PC-3 (cell line): ENCODE results near the gene OSMR. TPM values are rescaled to one million over a fixed set of nuclear protein-coding genes. Genes with fewer than 3 reads are reported as not detected.

ENCODE experiments used
- ATAC-seq: fragments of 200-7000 bp; cut with Tn5 transposase; 2 replicates; pipeline ENCODE4 v1.9.1; 2020; ENCODE audit warnings: mild to moderate bottlenecking, moderate library complexity
- BruUV-seq: library from RNA; stranded (reverse); fragments of 400-500 nt; replicated peaks from 2 replicates; lab custom pipeline; 2021; lab: Mats Ljungman, UMichigan
- CTCF ChIA-PET: fragments of 300-600 bp; sonication (Branson Sonifier 250); formaldehyde crosslinking; loops from one replicate; lab custom pipeline; 2022; ENCODE audit warnings: antibody characterized with exemption; lab: Charles Lee
- POLR2A ChIA-PET: fragments of 300-600 bp; sonication (Branson Sonifier 250); formaldehyde crosslinking; loops from one replicate; lab custom pipeline; 2022; ENCODE audit warnings: antibody characterized with exemption; ENCODE audit not compliant: unreplicated experiment; lab: Charles Lee
- DNase-seq: peaks from one replicate; pipeline ENCODE4 v3.0.0-alpha.2; 2015
- H2AFZ ChIP-seq: fragments of 300-600 bp; sonication (generic); 2 replicates; pipeline ENCODE4 v1.6.0; 2016; ENCODE audit warnings: antibody characterized with exemption, low read length
- H3F3A ChIP-seq: fragments of 300-600 bp; sonication (generic); one replicate; pipeline ENCODE4 v1.6.0; 2017; ENCODE audit warnings: antibody characterized with exemption, low read length, control low read depth, mild to moderate bottlenecking; ENCODE audit not compliant: unreplicated experiment
- H3K27ac ChIP-seq: fragments of 300-600 bp; sonication (generic); 2 replicates; pipeline ENCODE4 v1.5.1; 2016; ENCODE audit warnings: mild to moderate bottlenecking, low read length
- H3K27me3 ChIP-seq: fragments of 300-600 bp; sonication (generic); 2 replicates; pipeline ENCODE4 v1.6.1; 2016; ENCODE audit warnings: low read length, mixed read lengths
- H3K36me3 ChIP-seq: fragments of 300-600 bp; sonication (generic); 2 replicates; pipeline ENCODE4 v1.6.1; 2016; ENCODE audit warnings: low read depth, mixed run types, low read length, mixed read lengths
- H3K4me1 ChIP-seq: fragments of 300-600 bp; sonication (generic); 2 replicates; pipeline ENCODE4 v1.5.1; 2016; ENCODE audit warnings: low read length; ENCODE audit not compliant: insufficient read depth
- H3K4me2 ChIP-seq: fragments of 300-600 bp; sonication (generic); 2 replicates; pipeline ENCODE4 v1.6.0; 2016; ENCODE audit warnings: low read length
- H3K4me3 ChIP-seq: fragments of 300-600 bp; sonication (generic); 2 replicates; pipeline ENCODE4 v1.5.1; 2016; ENCODE audit warnings: mild to moderate bottlenecking, low read length, mixed read lengths
- H3K79me2 ChIP-seq: fragments of 300-600 bp; sonication (generic); 2 replicates; pipeline ENCODE4 v1.6.1; 2017; ENCODE audit warnings: low read length, mixed read lengths
- H3K9ac ChIP-seq: fragments of 300-600 bp; sonication (generic); 2 replicates; pipeline ENCODE4 v1.6.0; 2016; ENCODE audit warnings: mild to moderate bottlenecking, low read length
- H3K9me2 ChIP-seq: fragments of 300-600 bp; sonication (generic); replicated peaks from 2 replicates; pipeline ENCODE4 v1.6.1; 2016; ENCODE audit warnings: mixed run types, low read length, mixed read lengths
- H3K9me3 ChIP-seq: fragments of 300-600 bp; sonication (generic); 2 replicates; pipeline ENCODE4 v1.6.1; 2016; ENCODE audit warnings: low read length, mixed read lengths
- H4K20me1 ChIP-seq: fragments of 300-600 bp; sonication (generic); 2 replicates; pipeline ENCODE4 v1.6.1; 2016; ENCODE audit warnings: low read length, mixed read lengths
- CTCF ChIP-seq: fragments of 300-600 bp; sonication (generic); conservative IDR thresholded peaks from 2 replicates; pipeline ENCODE4 v1.5.1; 2017; ENCODE audit warnings: antibody characterized with exemption, low read depth, mild to moderate bottlenecking, low read length
- EZH2 ChIP-seq: fragments of 300-600 bp; sonication (generic); IDR thresholded peaks from one replicate; pipeline ENCODE4 v1.6.1; 2017; ENCODE audit warnings: antibody characterized with exemption, mild to moderate bottlenecking, low read length; ENCODE audit not compliant: unreplicated experiment
- EZH2phosphoT487 ChIP-seq: fragments of 300-600 bp; sonication (generic); IDR thresholded peaks from 2 replicates; pipeline ENCODE4 v1.6.1; 2018; ENCODE audit warnings: mild to moderate bottlenecking, antibody characterized with exemption, low read length, borderline replicate concordance
- intact Hi-C: fragments of 100-400 bp; cut with micrococcal nuclease; formaldehyde crosslinking; loops from 2 replicates; pipeline ENCODE4 v1.9.0; 2023
- total RNA-seq: library from RNA; depleted of rRNA; stranded (reverse); fragments of >200 nt; gene quantifications from 2 replicates; pipeline ENCODE4 v1.2.3, GENCODE V29; 2014

Gene OSMR
- total RNA-seq, 1 experiment from 2014 or later, result 13.7 TPM

DNA sequence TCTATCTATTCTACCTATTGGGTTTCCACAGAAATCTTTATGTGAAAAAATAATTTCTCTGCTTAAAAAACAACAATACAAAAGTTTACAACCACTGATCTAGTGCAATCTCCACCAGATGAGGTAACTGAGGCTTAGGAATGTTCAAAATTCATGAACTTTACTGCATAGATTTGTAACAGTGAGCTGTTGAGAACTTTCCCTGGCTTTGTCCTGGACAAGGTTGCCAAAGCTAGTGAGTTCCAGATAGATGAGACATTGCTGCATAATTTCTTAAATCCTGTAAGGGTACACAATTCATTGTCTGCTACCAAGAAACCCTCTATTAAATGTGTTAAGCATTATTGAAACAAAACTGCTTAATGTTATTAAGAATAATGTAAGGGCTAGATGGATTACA is 102.7 kb downstream of the OSMR start:
- Histone ChIP-seq H3K36me3 (peaks cover 46% of the 10 kb centered on the region), H3K79me2 (no peaks in the 10 kb centered on the region), H3F3A (no peaks in the 10 kb centered on the region), H3K4me2 (no peak overlapping the region), H3K27me3 (no peaks in the 10 kb centered on the region), H4K20me1 (no peaks in the 10 kb centered on the region), H3K4me1 (no peaks in the 10 kb centered on the region), H3K9me3 (no peaks in the 10 kb centered on the region), H2AFZ (no peak overlapping the region), H3K4me3 (no peak overlapping the region), H3K9me2 (no peaks in the 10 kb centered on the region), H3K9ac (no peak overlapping the region), H3K27ac (no peak overlapping the region)
- intact Hi-C loops, result no loop called here
- TF ChIP-seq EZH2phosphoT487 (no peak), CTCF (no peak), EZH2 (no peak)
- BruUV-seq, result no TSS peak
- ChIA-PET POLR2A (no interaction called here), CTCF (interaction anchor here (0.6 kb wide), 1 partner anchor 1172 kb away, joined by 3 read pairs; no protein-coding TSS in a partner anchor)
- ATAC-seq, result no peak
- DNase-seq, result no peak

GRCh38 chr5:38953426-38954012 is 107.7 kb downstream of the OSMR start:
- no peak overlapping the region for H2AFZ ChIP-seq
- H3K27me3 ChIP-seq, result no peaks in the 10 kb centered on the region
- BruUV-seq, result no TSS peak
- H3K9me2 ChIP-seq, result no peaks in the 10 kb centered on the region
- ChIA-PET POLR2A (no interaction called here), CTCF (no interaction called here)
- no peaks in the 10 kb centered on the region for H3K9me3 ChIP-seq
- H3K36me3 ChIP-seq, result peaks cover 61% of the 10 kb centered on the region
- no peak for DNase-seq
- H3K4me2 ChIP-seq, result no peak overlapping the region
- H4K20me1 ChIP-seq, result no peaks in the 10 kb centered on the region
- no peaks in the 10 kb centered on the region for H3F3A ChIP-seq
- no peaks in the 10 kb centered on the region for H3K4me1 ChIP-seq
- H3K79me2 ChIP-seq, result no peaks in the 10 kb centered on the region
- no peak for TF ChIP-seq EZH2phosphoT487
- no peak for TF ChIP-seq EZH2
- no peak for TF ChIP-seq CTCF
- no peak overlapping the region for H3K9ac ChIP-seq
- no peak overlapping the region for H3K27ac ChIP-seq
- H3K4me3 ChIP-seq, result no peak overlapping the region
- intact Hi-C loops, result no loop called here
- no peak for ATAC-seq

GRCh38 chr5:38961691-38962090 is 115.9 kb downstream of the OSMR start:
- ATAC-seq, result no peak
- no TSS peak for BruUV-seq
- CTCF ChIA-PET, result no interaction called here
- Histone ChIP-seq H3F3A (no peaks in the 10 kb centered on the region), H2AFZ (no peak overlapping the region), H3K9ac (no peak overlapping the region), H3K36me3 (peaks cover 42% of the 10 kb centered on the region), H3K9me2 (no peaks in the 10 kb centered on the region), H3K27ac (no peak overlapping the region), H4K20me1 (no peaks in the 10 kb centered on the region), H3K9me3 (no peaks in the 10 kb centered on the region), H3K79me2 (no peaks in the 10 kb centered on the region), H3K4me3 (no peak overlapping the region), H3K27me3 (no peaks in the 10 kb centered on the region), H3K4me1 (no peaks in the 10 kb centered on the region), H3K4me2 (no peak overlapping the region)
- TF ChIP-seq EZH2, result no peak
- no peak for TF ChIP-seq CTCF
- no peak for TF ChIP-seq EZH2phosphoT487
- intact Hi-C loops, result no loop called here
- no peak for DNase-seq
- POLR2A ChIA-PET, result no interaction called here
